ENCODE measurements around the gene KLK15. TPM values are rescaled to one million over a fixed set of nuclear protein-coding genes. Genes with fewer than 3 reads are reported as not detected.

The KLK15 gene
- total and polyA plus RNA-seq, 2 experiments from 2014 or later, result not detected

- Histone ChIP-seq H3K27me3 (peaks cover 66% of the 10 kb centered on the region), H3K4me3 (no peak overlapping the region), H3K36me3 (no peaks in the 10 kb centered on the region), H3K9me3 (ENCODE audit: low read depth) (no peaks in the 10 kb centered on the region), H3K27ac (no peak overlapping the region), H3K4me1 (ENCODE audit: low read depth) (no peaks in the 10 kb centered on the region)
- TF ChIP-seq CTCF (IDR thresholded peaks at IDR 0.05; ENCODE audit: low read depth, low read length), result no peak
- DNase-seq (ENCODE audit: low read depth in 1 of 2, low spot score in 1 of 2), result no peak
Observed at GRCh38 chr19:50778906-50779430, 54.4 kb downstream of the KLK15 start.

GRCh38 chr19:50777830-50778303 is 55.5 kb downstream of the KLK15 start:
- Histone ChIP-seq H3K36me3 (no peaks in the 10 kb centered on the region), H3K9me3 (ENCODE audit: low read depth) (no peaks in the 10 kb centered on the region), H3K27me3 (peaks cover 66% of the 10 kb centered on the region), H3K4me1 (ENCODE audit: low read depth) (no peaks in the 10 kb centered on the region), H3K27ac (no peak overlapping the region), H3K4me3 (no peak overlapping the region)
- peak; percentile 42 to 56 for DNase-seq (ENCODE audit: low read depth in 1 of 2, low spot score in 1 of 2)
- no peak for TF ChIP-seq CTCF (IDR thresholded peaks at IDR 0.05; ENCODE audit: low read depth, low read length)

GRCh38 chr19:50777261-50777660 is 56.1 kb downstream of the KLK15 start:
- H3K9me3 ChIP-seq (ENCODE audit: low read depth), result no peaks in the 10 kb centered on the region
- no peak for DNase-seq (ENCODE audit: low read depth in 1 of 2, low spot score in 1 of 2)
- no peak overlapping the region for H3K27ac ChIP-seq
- H3K4me3 ChIP-seq, result no peak overlapping the region
- TF ChIP-seq CTCF (IDR thresholded peaks at IDR 0.05; ENCODE audit: low read depth, low read length), result no peak
- no peaks in the 10 kb centered on the region for H3K4me1 ChIP-seq (ENCODE audit: low read depth)
- no peaks in the 10 kb centered on the region for H3K36me3 ChIP-seq
- peaks cover 66% of the 10 kb centered on the region for H3K27me3 ChIP-seq

- Histone ChIP-seq H3K27ac (no peak overlapping the region), H3K4me1 (ENCODE audit: low read depth) (no peaks in the 10 kb centered on the region), H3K9me3 (ENCODE audit: low read depth) (no peaks in the 10 kb centered on the region), H3K4me3 (no peak overlapping the region), H3K27me3 (peaks cover 64% of the 10 kb centered on the region), H3K36me3 (no peaks in the 10 kb centered on the region)
- no peak for TF ChIP-seq CTCF (IDR thresholded peaks at IDR 0.05; ENCODE audit: low read depth, low read length)
- DNase-seq (ENCODE audit: low read depth in 1 of 2, low spot score in 1 of 2), result no peak
Observed at GRCh38 chr19:50776131-50776530, 57.2 kb downstream of the KLK15 start.

Other genes with a start within 250 kb of the KLK15 start
- gene SYT3, start 193.7 kb downstream of the KLK15 start, total RNA-seq, result 1.9 and 4.7 TPM in 2 replicates
- 2.1 and 4.3 TPM in 2 replicates for gene SYT3, start 193.7 kb downstream of the KLK15 start, polyA plus RNA-seq
- 23.5 and 36.8 TPM in 2 replicates for gene C19orf81, start 184.1 kb downstream of the KLK15 start, total RNA-seq
- gene C19orf81, start 184.1 kb downstream of the KLK15 start, polyA plus RNA-seq, result 42.2 and 67.4 TPM in 2 replicates
- gene SHANK1, start 113.8 kb downstream of the KLK15 start, total RNA-seq, result 2.9 and 8.7 TPM in 2 replicates
- gene SHANK1, start 113.8 kb downstream of the KLK15 start, polyA plus RNA-seq, result 0.71 and 2.0 TPM in 2 replicates
- gene CLEC11A, start 110.2 kb downstream of the KLK15 start, total RNA-seq, result 12.5 and 16.6 TPM in 2 replicates
- gene CLEC11A, start 110.2 kb downstream of the KLK15 start, polyA plus RNA-seq, result 26.7 and 29.4 TPM in 2 replicates
- not detected in 2 replicates for gene GPR32, start 63.1 kb downstream of the KLK15 start, total RNA-seq
- not detected in 2 replicates for gene GPR32, start 63.1 kb downstream of the KLK15 start, polyA plus RNA-seq
- gene ACP4, start 43.2 kb downstream of the KLK15 start, total RNA-seq, result not detected in 2 replicates
- gene ACP4, start 43.2 kb downstream of the KLK15 start, polyA plus RNA-seq, result 0.23 and 0.64 TPM in 2 replicates
- gene KLK1, start 9.8 kb downstream of the KLK15 start, total RNA-seq, result not detected in 2 replicates
- gene KLK1, start 9.8 kb downstream of the KLK15 start, polyA plus RNA-seq, result not detected in 2 replicates
- gene KLK3, start 21.3 kb upstream of the KLK15 start, total RNA-seq, result not detected in 2 replicates
- 1.00 TPM in 1 of 2 replicates, not detected in the other for gene KLK3, start 21.3 kb upstream of the KLK15 start, polyA plus RNA-seq
- gene KLK2, start 39.9 kb upstream of the KLK15 start, total RNA-seq, result not detected in 2 replicates
- not detected in 2 replicates for gene KLK2, start 39.9 kb upstream of the KLK15 start, polyA plus RNA-seq
- not detected in 2 replicates for gene KLK4, start 77.8 kb upstream of the KLK15 start, total RNA-seq
- gene KLK4, start 77.8 kb upstream of the KLK15 start, polyA plus RNA-seq, result not detected in 2 replicates
- gene KLK5, start 119.5 kb upstream of the KLK15 start, total RNA-seq, result not detected in 2 replicates
- not detected in 2 replicates for gene KLK5, start 119.5 kb upstream of the KLK15 start, polyA plus RNA-seq
- 0.30 and 0.99 TPM in 2 replicates for gene KLK6, start 136.0 kb upstream of the KLK15 start, total RNA-seq
- gene KLK6, start 136.0 kb upstream of the KLK15 start, polyA plus RNA-seq, result 0.67 and 2.5 TPM in 2 replicates
- not detected in 2 replicates for gene KLK7, start 150.3 kb upstream of the KLK15 start, total RNA-seq
- 0.43 TPM in 1 of 2 replicates, not detected in the other for gene KLK7, start 150.3 kb upstream of the KLK15 start, polyA plus RNA-seq
- gene KLK8, start 168.0 kb upstream of the KLK15 start, total RNA-seq, result not detected in 2 replicates
- gene KLK8, start 168.0 kb upstream of the KLK15 start, polyA plus RNA-seq, result not detected in 2 replicates
- gene KLK10, start 186.1 kb upstream of the KLK15 start, total RNA-seq, result 0.07 and 0.66 TPM in 2 replicates
- gene KLK10, start 186.1 kb upstream of the KLK15 start, polyA plus RNA-seq, result not detected in 2 replicates
- not detected in 2 replicates for gene KLK11, start 193.0 kb upstream of the KLK15 start, total RNA-seq
- not detected in 2 replicates for gene KLK11, start 193.0 kb upstream of the KLK15 start, polyA plus RNA-seq
- gene KLK12, start 201.4 kb upstream of the KLK15 start, total RNA-seq, result not detected in 2 replicates
- not detected in 2 replicates for gene KLK12, start 201.4 kb upstream of the KLK15 start, polyA plus RNA-seq
- gene KLK13, start 231.5 kb upstream of the KLK15 start, total RNA-seq, result 0.45 TPM in 1 of 2 replicates, not detected in the other
- gene KLK13, start 231.5 kb upstream of the KLK15 start, polyA plus RNA-seq, result not detected in 2 replicates
- gene KLK14, start 249.3 kb upstream of the KLK15 start, total RNA-seq, result 0.24 TPM in 1 of 2 replicates, not detected in the other
- gene KLK14, start 249.3 kb upstream of the KLK15 start, polyA plus RNA-seq, result 0.75 TPM in 1 of 2 replicates, not detected in the other